Measurements from ENCODE around the gene DDX1. TPM values are rescaled to one million over a fixed set of nuclear protein-coding genes. Genes with fewer than 3 reads are reported as not detected.

DDX1 gene
- total and polyA plus RNA-seq, 2 of the 4 experiments (the other 2 are of a cell fraction) = 73.6 to 74.9 TPM

- no peak overlapping the region for H3K9ac ChIP-seq (ENCODE audit: low read depth, low read length)
- no peak overlapping the region for H2AK9ac ChIP-seq (replicated peaks; ENCODE audit: low read depth, low read length, poor library complexity)
- H2BK20ac ChIP-seq (ENCODE audit: low read depth, low read length) = no peak overlapping the region
- DNase-seq (no peak), ATAC-seq (ENCODE audit: low read depth) (no peak)
- BruUV-seq (replicated peaks) = no TSS peak
- no peaks in the 10 kb centered on the region for H4K20me1 ChIP-seq (ENCODE audit: insufficient read depth, low read length)
- CTCF ChIA-PET = no interaction called here
- no peak overlapping the region for H3K4ac ChIP-seq (ENCODE audit: low read depth, low read length)
- no peak overlapping the region for H3K23ac ChIP-seq (ENCODE audit: low read depth, low read length)
- no peak overlapping the region for H2AFZ ChIP-seq (replicated peaks; ENCODE audit: low read length, poor library complexity)
- no peak overlapping the region for H2BK120ac ChIP-seq (ENCODE audit: low read depth, low read length)
- 94% methylated on average over 2 of the region's 3 CpGs; no CpG with 5 or more reads in 1 of the 2 experiments for WGBS, 2 experiments (ENCODE audit: extremely low coverage in 2 of 2, insufficient read length in 1 of 2)
- H3K56ac ChIP-seq (ENCODE audit: extremely low read depth, insufficient read depth, low read length) = no peak overlapping the region
- POLR2A ChIA-PET (ENCODE audit: unreplicated experiment) = no interaction called here
- no peak overlapping the region for H3K14ac ChIP-seq (replicated peaks; ENCODE audit: low read depth, low read length)
- H4K91ac ChIP-seq (ENCODE audit: insufficient read depth, low read depth, low read length) = no peak overlapping the region
- no peak overlapping the region for H2BK5ac ChIP-seq (ENCODE audit: low read depth, low read length, poor library complexity, severe bottlenecking)
- H3K27ac ChIP-seq (ENCODE audit: insufficient read depth, low read length) = no peak overlapping the region
- H3K27me3 ChIP-seq (ENCODE audit: control insufficient read depth, insufficient read depth, low read length) = no peaks in the 10 kb centered on the region
- dilution Hi-C loops (cut with HindIII; ENCODE audit: low sequenced_read_pairs, unreplicated experiment) = no loop called here
- no peak overlapping the region for H3K18ac ChIP-seq (ENCODE audit: low read depth, low read length)
- in situ Hi-C loops (cut with MboI; ENCODE audit: low sequenced_read_pairs) = no loop called here
- no peak overlapping the region for H4K5ac ChIP-seq (ENCODE audit: low read depth, low read length)
- H3K36me3 ChIP-seq (ENCODE audit: control insufficient read depth, insufficient read depth, low read length) = 0 out of 2 replicates have a peak, but pooled peaks cover 1% of the 10 kb centered on the region
- H3K4me3 ChIP-seq (ENCODE audit: insufficient read depth, low read depth, low read length) = no peak overlapping the region
- H3K9me3 ChIP-seq (ENCODE audit: control insufficient read depth, insufficient read depth, low read length) = no peaks in the 10 kb centered on the region
- TF ChIP-seq RCOR1 (IDR thresholded peaks at IDR 0.05; ENCODE audit: insufficient replicate concordance, low read length) (no peak), POLR2A (IDR thresholded peaks at IDR 0.05; ENCODE audit: low read depth, low read length) (no peak), MXI1 (IDR thresholded peaks at IDR 0.05; ENCODE audit: borderline replicate concordance, low read depth, low read length) (no peak), NFE2L2 (IDR thresholded peaks at IDR 0.05; ENCODE audit: low read depth, low read length) (no peak), MAFK (IDR thresholded peaks at IDR 0.05; ENCODE audit: low read depth, low read length) (no peak), CEBPB (IDR thresholded peaks at IDR 0.05; ENCODE audit: low read depth, low read length) (no peak), RFX5 (IDR thresholded peaks at IDR 0.05; ENCODE audit: low read depth, low read length) (no peak), RAD21 (IDR thresholded peaks at IDR 0.05; ENCODE audit: low read length) (no peak), CTCF (conservative IDR thresholded peaks at IDR 0.05; ENCODE audit: low read depth, low read length) (no peak), SMC3 (IDR thresholded peaks at IDR 0.05; ENCODE audit: low read depth, low read length) (no peak), MAZ (IDR thresholded peaks at IDR 0.05; ENCODE audit: borderline replicate concordance, low read depth, low read length) (no peak)
- TF ChIP-seq, protein P1, sequence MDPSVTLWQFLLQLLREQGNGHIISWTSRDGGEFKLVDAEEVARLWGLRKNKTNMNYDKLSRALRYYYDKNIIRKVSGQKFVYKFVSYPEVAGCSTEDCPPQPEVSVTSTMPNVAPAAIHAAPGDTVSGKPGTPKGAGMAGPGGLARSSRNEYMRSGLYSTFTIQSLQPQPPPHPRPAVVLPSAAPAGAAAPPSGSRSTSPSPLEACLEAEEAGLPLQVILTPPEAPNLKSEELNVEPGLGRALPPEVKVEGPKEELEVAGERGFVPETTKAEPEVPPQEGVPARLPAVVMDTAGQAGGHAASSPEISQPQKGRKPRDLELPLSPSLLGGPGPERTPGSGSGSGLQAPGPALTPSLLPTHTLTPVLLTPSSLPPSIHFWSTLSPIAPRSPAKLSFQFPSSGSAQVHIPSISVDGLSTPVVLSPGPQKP (IDR thresholded peaks at IDR 0.05; ENCODE audit: borderline replicate concordance, low read depth, low read length) = no peak
- TF ChIP-seq, protein P2, sequence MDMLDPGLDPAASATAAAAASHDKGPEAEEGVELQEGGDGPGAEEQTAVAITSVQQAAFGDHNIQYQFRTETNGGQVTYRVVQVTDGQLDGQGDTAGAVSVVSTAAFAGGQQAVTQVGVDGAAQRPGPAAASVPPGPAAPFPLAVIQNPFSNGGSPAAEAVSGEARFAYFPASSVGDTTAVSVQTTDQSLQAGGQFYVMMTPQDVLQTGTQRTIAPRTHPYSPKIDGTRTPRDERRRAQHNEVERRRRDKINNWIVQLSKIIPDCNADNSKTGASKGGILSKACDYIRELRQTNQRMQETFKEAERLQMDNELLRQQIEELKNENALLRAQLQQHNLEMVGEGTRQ (IDR thresholded peaks at IDR 0.05; ENCODE audit: low read depth, low read length) = no peak
- no peak overlapping the region for H4K8ac ChIP-seq (ENCODE audit: low read depth in 2 of 2, low read length in 2 of 2)
- H2BK15ac ChIP-seq (ENCODE audit: low read depth, low read length) = no peak overlapping the region
- no peak overlapping the region for H3K4me2 ChIP-seq (ENCODE audit: low read depth, low read length)
- no peak overlapping the region for H2AK5ac ChIP-seq (ENCODE audit: low read depth, low read length)
- intact Hi-C loops (cut with micrococcal nuclease) = no loop called here
- H3K4me1 ChIP-seq (ENCODE audit: control insufficient read depth, insufficient read depth, low read length) = no peaks in the 10 kb centered on the region
- peaks cover 3 to 18% of the 10 kb centered on the region in 2 experiments; a peak in 3 of 4 replicates for H3K79me1 ChIP-seq (ENCODE audit: low read depth in 1 of 2, low read length in 2 of 2)
- 0 out of 2 replicates have a peak, but pooled peaks cover 3% of the 10 kb centered on the region for H3K9me1 ChIP-seq (ENCODE audit: insufficient read depth, low read length)
Measured at GRCh38 chr2:15543053-15543452, 48.6 kb upstream of the DDX1 start.

All from IMR-90 (cell line).